Measurements from ENCODE around the gene TEX51.

Gene TEX51

GRCh38 chr2:126915903-126916302 lies 17.2 kb downstream of the TEX51 start:
- no peak for DNase-seq

DNA sequence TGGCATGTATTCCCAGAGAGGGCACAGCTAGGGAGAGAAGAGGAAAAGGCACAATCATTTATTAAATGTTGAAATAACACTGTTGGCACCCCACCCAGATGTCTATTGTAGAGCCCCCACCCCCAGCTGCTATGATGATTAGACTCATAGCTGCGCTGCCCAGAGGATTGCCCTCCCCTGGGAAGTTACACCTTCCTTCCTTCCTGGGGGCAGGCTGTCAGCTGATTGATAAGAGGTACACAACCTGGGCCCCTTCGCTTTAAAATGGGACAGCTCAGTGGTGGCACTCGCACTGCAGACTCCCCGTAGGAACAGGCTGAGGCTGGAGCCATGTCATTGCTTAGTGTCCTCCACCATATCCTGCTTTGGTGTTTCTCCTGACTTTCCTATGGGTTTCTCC lies 18.1 kb downstream of the TEX51 start:
- DNase-seq: no peak

DNA sequence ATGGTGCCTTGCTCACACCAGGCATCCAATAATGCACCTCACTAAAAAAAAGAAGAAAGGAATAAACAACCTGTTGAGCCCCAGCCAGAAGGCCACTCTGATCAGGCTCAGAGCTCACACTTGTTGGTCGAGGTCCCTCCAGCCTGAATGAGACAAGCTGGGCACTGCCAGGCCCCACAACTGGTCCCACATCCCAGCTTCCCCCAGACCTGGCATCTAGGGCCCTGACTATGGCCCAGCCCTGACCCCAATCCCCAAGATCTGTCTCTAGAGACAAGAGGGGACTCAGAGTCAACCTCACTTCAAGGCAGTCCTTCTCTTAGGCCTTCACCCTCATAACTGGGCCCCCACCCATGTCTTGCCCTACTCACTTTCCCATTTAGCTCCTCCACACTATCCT lies 22.4 kb downstream of the TEX51 start:
- no peak for DNase-seq

DNA sequence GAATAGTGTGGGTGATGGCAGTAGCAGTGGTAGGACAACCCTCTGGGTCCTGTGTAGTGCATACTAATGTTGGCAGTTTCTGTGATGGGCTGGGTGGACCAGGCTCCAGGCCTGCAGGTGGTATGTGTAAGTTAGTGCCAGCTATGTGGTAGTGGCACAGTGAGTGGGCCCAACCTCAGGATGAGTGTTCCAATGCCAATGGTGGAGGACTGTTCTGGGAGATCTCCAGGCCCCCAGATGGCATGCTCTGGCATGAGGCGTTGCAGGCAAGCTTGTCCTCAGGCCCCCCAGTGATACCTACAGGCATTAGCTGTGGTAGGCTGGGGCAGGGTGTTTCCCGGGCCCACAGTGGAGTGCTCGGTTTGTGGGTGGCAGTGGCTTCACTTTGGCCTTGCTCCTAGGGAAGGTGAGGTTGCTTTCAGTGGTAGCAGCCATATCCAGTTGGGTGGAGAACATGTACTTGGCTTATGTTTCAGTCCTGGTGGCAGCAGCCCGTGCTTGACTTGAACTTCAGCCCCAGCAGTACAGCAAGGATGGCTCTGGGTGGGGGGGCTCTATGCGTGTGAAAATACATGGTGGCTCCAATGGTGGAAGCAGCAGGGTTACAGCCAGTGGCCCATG lies 32.4 kb downstream of the TEX51 start:
- DNase-seq: no peak

DNA sequence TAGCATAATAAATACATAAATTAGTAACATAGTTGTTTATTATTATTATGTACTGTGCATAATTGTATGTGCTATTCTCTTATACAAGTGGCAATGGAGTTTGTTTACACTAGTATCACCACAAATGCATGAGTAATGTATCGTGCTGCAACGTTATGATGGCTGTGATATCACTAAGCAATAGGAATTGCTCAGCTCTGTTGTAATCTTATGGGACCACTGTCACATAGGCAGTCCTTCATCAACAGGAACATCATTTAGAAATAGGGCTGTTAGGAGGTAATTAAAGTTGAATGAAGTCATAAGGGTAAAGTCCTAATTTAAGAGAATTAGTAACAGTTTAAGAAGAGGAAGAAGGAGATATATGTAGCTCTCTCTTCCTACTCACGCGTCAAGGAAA lies 33.8 kb downstream of the TEX51 start:
- DNase-seq: no peak

GRCh38 chr2:126932966-126933710 lies 34.4 kb downstream of the TEX51 start:
- DNase-seq: no peak

DNA sequence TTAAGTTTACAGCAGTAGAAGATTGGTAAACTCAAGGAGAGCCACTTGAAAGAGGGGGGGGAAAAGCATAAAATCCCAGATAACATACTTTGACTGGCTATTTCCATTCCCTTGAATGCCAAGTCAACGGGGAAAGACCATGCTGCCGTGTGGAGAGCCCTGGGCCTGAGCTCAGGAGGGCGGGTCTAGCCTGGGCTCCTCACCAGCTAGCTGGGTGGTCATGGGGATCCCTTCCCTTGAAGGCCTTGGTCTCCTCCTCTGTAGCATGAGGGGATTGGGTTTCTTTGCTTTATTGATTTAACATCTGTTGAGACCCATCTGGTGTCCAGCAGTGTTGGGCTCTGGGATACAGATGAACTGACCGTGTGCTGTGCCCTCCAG lies 35.0 kb downstream of the TEX51 start:
- DNase-seq: no peak

DNA sequence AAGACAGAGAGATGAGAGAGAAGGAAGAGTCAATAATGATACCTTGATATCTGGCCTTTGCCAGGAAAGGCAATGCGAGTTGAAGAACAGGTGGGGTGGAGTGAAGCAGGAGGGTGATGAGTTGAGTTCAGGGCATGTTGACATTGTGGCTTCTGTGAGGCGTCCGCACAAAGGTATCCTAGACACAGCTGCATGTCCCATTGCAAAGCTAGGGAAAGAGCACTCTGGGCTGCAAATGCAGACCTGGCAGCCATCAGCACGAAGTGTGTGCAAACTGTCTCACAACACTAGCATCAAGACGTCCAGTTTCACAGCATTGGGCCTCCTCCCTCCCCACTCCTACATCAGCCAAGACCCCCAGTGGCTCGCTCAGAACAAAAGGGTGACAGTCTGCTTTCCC lies 36.1 kb downstream of the TEX51 start:
- no peak for DNase-seq

- DNase-seq: no peak
Measured at GRCh38 chr2:126935774-126936173, 37.1 kb downstream of the TEX51 start.

- no peak for DNase-seq
Measured at GRCh38 chr2:126936219-126936723, 37.6 kb downstream of the TEX51 start.

DNA sequence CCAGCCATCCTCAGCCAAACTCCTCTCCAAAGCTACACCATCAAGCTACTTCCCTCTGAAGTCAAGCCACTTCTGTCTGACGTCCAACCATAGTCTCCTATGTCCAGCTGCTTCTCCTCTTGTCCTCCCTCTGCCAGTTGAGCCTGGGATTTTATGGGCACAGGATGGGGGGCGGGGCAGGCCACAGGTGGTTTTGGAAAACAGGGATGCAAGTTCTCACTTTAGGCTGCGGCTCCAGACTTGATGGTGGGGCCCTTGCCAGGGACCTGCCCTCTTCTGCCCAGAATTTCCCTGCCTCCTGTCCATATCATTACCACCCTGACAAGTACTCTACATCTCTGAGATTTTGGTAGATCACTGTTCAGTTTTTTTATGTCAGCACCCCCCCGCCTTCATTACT lies 41.6 kb downstream of the TEX51 start:
- DNase-seq: no peak

GRCh38 chr2:126942427-126943203 lies 43.9 kb downstream of the TEX51 start:
- no peak for DNase-seq

GRCh38 chr2:126943612-126944348 lies 45.1 kb downstream of the TEX51 start:
- DNase-seq: no peak

GRCh38 chr2:126945118-126945517 lies 46.4 kb downstream of the TEX51 start:
- no peak for DNase-seq

DNA sequence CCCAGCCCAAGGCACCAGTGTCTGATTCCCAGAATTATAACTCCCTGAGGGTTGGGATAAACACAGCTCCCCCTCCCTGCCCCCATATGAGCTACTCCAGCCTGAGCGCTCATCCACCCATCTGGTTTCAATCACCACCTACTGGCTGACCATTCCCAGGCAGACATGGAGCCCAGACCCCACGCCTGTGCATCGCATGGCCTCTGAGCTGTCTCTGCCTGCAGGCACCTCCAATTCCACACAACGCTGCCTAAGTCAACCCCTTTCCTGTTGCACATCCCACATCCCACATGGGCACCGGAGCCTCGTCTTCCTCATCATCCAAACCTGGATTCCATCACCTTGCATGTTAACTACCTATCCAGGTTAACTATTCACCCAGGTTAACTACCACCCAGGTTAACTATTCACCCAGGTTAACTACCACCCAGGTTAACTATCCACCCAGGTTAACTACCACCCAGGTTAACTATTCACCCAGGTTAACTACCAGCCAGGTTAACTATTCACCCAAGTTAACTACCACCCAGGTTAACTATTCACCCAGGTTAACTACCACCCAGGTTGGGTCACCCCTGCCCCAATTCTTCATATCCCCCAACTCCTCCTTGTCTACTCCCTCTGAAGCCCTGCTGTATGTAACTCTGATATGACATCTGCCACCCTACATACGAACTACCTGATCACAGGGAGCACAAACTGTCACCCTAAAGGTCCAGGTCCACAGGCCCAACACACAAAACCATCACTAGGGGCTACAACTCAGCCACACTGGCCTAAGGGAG lies 47.8 kb downstream of the TEX51 start:
- DNase-seq: no peak

DNA sequence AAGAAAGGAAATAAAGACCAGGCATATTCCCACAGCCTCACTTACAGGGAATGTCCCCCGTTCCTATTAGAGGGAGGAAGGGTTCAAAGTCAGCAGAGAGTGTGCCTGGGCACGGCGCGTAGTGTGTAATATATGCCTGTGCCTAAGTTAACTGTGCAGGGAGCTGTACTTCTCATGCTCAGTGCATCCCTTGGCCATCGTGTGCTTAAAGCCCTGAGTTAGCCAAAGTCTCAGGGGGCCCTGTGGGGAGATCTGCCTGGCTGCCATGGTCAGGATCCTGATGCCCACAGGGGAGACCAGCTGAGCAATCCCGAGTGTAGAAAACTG lies 48.4 kb downstream of the TEX51 start:
- DNase-seq: no peak

DNA sequence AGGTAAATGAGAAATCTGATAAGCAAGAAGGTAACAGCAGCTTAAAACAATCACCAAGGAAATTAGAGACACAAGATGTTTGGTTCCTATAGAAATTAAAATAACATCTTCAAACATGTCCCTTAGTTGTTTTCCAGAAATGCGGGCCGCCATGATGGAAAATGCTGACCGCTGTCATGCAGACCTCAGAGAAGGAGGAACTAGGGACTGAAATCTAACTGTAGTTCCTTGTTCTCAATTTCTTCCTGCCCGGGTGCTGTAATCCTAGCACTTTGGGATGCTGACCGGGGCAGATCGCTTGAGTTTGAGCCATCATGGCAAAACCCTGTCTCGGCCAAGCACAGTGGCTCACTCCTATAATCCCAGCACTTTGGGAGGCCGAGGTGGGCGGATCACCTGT lies 51.1 kb downstream of the TEX51 start:
- no peak for DNase-seq

- no peak for DNase-seq
Measured at GRCh38 chr2:126950504-126950903, 51.8 kb downstream of the TEX51 start.
